Fibroblast of skin of left biceps (primary cell): ENCODE results near the gene MGAT4C.
A peak's percentile ranks its signal among the peaks of the same experiment; 100 is the strongest.
"Not testable (repeated sequence)": the region's sequence is repeated elsewhere in the genome, so short reads cannot be mapped to it uniquely, and the experiment has no call there.

Source experiments
- DNase-seq, 2 experiments: peaks; one replicate each; pipeline ENCODE4 v3.0.0-alpha.2; 2013; ENCODE audit warnings: low read depth in 2 of 2

The MGAT4C gene

DNA sequence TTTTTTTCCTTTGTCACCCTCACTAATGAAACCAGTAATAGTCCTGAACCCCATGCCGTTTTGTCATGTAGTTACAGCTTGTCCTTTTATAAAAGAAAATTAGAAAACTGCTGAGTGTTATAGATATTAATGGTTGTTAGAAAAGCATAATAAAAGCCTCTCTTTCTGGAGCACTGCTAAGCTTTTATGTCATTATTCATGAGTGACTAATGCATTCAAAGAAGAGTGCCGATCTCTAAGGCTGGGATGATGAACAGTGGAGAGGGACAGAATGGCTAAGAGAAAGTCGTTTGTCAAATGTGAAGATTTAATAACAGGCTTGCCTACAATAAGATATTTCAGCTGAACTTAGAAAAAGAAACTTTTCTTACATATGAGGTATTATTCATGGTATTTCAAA, 121.6 kb downstream of the MGAT4C start:
- peak; percentile 5 to 11 for DNase-seq

GRCh38 chr12:86126900-86127299, 129.3 kb downstream of the MGAT4C start:
- DNase-seq = not testable (repeated sequence)

DNA sequence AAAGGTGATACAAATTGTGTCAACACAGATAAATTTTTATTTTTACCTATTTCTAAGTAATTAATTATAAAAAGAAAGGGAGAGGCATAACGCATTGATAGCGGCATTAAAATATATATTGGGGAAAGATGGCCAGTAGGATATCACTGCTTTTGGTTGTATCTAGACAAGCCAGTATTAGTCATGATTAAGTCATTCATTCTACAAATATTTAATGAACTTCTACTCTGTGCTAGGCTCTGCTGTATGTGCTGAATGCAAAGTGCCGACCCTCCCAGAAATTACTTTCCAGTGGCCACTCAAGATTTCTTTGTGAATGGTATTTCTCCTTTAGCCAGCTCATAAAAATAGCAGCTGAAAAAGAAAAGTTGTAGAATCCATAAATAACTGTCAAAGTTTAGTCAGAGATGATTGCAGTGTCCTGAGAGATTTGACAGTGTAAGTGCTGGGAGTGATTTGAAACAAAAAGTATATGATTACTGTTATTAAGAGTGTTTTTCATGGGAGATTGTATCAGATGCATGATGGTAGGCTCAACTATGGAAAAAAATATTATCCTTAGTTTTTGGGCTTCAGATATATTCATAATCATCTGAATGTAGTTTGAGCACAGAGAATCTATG, 133.2 kb downstream of the MGAT4C start:
- DNase-seq = no peak

DNA sequence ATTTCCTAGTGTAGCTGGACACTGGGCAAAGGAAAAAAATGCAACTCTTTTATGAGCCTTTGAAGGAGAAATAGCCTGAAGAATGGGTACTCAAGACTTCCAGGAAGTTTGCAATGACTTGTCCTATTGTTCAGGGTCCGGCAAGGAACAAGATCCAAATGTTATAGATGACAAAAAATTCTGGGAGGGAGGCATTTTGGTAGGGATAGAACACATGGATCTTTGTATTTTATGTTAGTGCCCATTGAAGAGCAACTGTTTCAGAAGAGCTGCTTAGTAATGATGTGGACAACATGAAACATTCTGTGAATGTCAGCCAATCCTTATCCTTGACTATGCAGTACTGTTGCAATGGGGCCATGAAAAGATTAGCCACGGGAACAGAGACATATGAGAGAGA, 138.0 kb downstream of the MGAT4C start:
- DNase-seq = no peak

DNA sequence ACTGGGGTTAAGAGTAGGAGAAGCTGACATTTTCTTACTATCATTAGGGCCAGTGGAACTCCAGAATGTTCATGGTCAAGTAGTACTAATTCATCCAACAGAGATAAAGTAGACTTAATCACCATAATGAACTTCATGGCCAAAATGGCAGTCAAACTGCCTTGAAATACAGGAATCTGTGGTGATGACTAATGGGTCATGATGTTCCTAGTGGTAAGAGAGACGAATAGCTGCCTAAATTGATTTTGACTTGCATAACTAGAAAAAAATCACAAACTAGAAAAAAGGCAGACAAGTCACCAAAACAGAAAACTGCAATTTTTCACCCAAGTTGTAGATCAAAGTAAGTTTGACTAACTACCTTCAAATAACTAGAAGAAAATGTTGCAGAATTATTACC, 138.5 kb downstream of the MGAT4C start:
- no peak for DNase-seq

DNA sequence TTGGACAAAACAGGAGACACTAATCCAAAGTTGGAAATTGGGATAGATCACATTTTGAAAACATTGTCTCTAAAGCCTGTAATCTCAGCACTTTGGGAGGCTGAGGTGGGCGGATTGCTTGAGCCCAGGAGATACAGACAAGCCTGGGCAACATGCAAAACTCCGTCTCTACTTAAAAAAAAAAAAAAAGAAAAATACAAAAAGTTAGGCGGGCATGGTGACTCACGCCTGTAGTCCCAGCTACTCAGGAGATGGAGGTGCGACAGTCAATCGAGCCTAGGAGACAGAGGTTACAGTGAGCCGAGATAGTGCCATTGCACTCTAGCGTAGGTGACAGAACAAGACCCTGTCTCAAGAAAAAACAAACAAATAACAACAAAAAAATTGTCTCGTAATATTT, 152.1 kb downstream of the MGAT4C start:
- no peak for DNase-seq

- no peak for DNase-seq
Measured at GRCh38 chr12:86097161-86097560, 159.0 kb downstream of the MGAT4C start.

GRCh38 chr12:86091681-86092080, 164.5 kb downstream of the MGAT4C start:
- DNase-seq = no peak

- no peak for DNase-seq
Measured at GRCh38 chr12:86081843-86082242, 174.3 kb downstream of the MGAT4C start.

DNA sequence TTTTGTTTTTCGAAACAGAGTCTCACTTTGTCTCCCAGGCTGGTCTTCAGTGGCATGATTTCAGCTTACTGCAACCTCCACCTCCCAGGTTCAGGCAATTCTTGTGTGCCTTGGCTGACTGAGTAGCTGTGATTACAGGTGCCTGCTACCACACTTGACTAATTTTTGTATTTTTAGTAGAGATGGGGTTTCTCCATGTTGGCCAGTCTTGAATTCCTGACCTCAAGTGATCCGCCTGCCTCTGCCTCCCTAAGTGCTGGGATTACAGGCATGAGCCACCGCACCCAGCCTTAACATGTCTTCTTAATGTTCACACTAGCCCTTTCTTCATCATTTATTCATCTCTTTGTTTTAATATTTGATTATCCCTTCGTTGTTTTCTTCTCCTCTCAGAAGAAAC, 197.1 kb downstream of the MGAT4C start:
- not testable (repeated sequence) for DNase-seq

GRCh38 chr12:86057092-86057845, 198.9 kb downstream of the MGAT4C start:
- no peak for DNase-seq

GRCh38 chr12:86052921-86053320, 203.3 kb downstream of the MGAT4C start:
- DNase-seq = no peak

DNA sequence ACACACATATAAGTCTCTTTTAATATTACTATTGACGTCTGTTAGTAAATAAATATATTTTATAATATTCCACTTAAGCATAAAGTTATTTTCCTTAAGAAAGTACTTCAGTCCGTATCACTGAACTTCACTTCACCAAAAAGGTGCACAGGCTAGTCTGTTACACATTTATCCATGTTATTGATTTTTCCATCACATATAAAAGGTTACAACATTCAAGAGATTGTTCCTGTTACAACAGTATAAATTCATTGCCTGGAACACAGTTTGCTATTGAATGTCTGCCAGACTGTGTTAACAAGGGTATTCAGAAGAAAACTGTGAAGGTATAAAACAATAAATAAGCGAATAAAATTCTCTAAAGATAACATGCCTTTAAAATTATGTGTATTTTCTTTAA, 206.2 kb downstream of the MGAT4C start:
- no peak for DNase-seq

DNA sequence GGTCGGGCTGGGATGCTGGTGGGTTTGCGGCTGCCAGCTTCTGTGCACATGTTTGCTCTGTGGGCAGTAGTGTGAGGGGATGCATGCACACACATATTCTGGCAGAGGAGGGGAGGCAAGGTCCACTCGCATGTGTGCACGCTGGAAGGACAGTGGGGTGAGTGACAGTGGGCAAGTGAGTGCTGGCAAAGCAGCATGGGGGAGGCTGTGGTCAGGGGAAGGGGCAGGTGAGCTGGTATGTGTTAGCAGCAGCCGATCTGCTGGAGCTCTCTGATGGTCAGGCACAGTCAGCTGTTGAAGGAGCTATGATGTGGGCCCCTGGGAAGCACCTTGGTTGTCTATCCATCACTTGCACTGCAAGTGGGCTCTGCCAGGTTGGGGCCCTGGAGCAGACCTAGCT, 211.8 kb downstream of the MGAT4C start:
- DNase-seq = no peak

GRCh38 chr12:86042062-86042461, 214.1 kb downstream of the MGAT4C start:
- DNase-seq = no peak

- no peak for DNase-seq
Measured at GRCh38 chr12:86018361-86018760, 237.8 kb downstream of the MGAT4C start.

- no peak for DNase-seq
Measured at GRCh38 chr12:86015026-86015425, 241.2 kb downstream of the MGAT4C start.

GRCh38 chr12:86006727-86007126, 249.5 kb downstream of the MGAT4C start:
- DNase-seq = no peak

GRCh38 chr12:85998074-85998473, 258.1 kb downstream of the MGAT4C start:
- no peak for DNase-seq

DNA sequence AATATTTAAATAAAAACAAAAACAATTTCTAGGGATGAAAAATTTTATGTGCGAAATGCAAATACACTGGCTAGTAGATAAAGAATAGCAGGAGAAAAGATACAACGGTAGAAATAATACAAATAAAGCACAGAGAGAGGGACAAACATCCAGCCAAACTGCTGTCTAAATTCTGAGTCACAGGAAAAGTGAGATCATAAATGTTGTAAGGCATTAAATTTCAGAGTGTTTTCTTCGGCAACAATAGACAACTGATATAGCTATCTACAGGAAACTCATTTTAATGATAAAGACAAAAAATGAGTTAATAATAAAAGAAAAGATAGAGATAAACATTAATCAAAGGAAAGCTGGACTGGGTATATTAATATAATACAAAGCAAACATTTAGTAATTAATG, 259.9 kb downstream of the MGAT4C start:
- DNase-seq = no peak

GRCh38 chr12:85993746-85994145, 262.4 kb downstream of the MGAT4C start:
- no peak for DNase-seq

- DNase-seq = no peak
Measured at GRCh38 chr12:85985996-85986395, 270.2 kb downstream of the MGAT4C start.

- no peak for DNase-seq
Measured at GRCh38 chr12:85983601-85984000, 272.6 kb downstream of the MGAT4C start.

DNA sequence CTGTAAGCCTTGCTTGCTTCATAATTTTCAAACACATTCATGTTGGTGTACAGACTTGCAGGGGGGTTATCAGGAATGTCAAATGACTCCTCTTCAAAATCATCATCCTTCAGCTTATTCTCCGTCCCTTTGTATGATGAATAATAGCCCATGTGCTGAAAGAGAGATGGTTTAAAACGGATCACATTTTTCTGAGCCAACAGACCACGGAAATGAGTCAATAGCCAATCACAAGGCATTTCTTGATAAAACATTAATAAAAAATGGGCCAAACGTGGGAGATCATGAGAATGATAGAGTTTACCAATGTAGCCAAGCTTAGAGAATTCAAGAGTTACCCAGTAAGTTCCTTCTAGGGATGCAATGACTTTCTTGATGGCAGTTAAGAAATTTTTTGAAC, 276.6 kb downstream of the MGAT4C start:
- no peak for DNase-seq
